Occipital lobe (tissue), 2 donors: ENCODE measurements around the gene CDC42EP5. TPM values are rescaled to one million over a fixed set of nuclear protein-coding genes. Genes with fewer than 3 reads are reported as not detected.
"Not testable (repeated sequence)": the region's sequence is repeated elsewhere in the genome, so short reads cannot be mapped to it uniquely, and the experiment has no call there.

ENCODE experiments used
- DNase-seq: peaks from one replicate; lab custom pipeline; 2025; lab: John Stamatoyannopoulos, UW
- total RNA-seq: library from RNA; depleted of rRNA; stranded (reverse); fragments of >200 nt; gene quantifications from one replicate; pipeline ENCODE4 v1.2.3, GENCODE V29; 2014

Gene CDC42EP5
- total RNA-seq, 1 donor from 2014 or later: 1.2 TPM

DNA sequence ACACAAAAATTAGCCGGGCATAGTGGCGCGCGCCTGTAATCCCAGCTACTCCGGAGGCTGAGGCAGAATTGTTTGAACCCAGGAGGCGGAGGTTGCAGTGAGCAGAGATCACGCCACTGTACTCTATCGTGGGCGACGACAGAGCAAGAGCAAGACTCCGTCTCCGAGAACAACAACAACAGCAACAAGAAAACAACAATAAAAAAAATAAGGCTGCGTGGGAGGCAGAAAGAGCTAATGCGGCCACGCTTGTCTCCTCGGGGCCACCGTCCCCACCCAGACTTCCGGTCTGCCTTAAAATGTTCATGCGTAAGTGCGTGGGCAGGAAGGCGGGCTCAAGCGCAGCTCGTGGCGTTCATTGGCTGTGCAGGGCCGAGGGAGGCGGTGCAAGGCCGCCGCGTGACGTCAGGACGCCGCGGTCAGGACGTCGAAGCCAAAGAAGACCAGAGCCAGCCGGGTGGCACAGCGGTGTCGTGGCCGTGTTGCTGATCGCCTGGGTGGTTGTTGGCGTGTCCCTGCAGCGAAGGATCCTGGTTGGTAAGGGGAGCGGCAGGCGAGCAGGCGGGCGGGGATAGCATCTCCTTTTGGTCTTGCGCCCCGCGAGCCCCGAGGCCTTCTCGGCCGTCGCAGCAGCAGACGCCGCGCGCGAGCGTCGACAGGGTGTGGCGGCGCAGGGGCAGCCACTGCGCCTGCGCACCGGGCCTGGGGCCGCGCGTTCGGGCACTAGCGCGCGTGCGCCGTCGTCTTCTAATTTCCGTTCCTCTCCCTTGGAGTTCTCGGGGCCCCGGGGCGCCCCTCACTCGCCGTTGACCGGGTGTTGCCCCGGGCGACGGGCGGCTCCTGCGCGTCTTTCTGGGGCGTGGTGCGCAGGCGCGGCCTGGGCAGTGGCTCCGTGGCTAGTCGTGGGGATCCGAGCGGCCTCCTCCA lies 24.1 kb downstream of the CDC42EP5 start, which contains the start of gene LENG8:
Gene LENG8 (plus strand): TSS at position 426 of the 927 bp plus-strand sequence. CDS start 2,146 bp downstream, outside the sequence.
- peak; percentile 96 for DNase-seq

DNA sequence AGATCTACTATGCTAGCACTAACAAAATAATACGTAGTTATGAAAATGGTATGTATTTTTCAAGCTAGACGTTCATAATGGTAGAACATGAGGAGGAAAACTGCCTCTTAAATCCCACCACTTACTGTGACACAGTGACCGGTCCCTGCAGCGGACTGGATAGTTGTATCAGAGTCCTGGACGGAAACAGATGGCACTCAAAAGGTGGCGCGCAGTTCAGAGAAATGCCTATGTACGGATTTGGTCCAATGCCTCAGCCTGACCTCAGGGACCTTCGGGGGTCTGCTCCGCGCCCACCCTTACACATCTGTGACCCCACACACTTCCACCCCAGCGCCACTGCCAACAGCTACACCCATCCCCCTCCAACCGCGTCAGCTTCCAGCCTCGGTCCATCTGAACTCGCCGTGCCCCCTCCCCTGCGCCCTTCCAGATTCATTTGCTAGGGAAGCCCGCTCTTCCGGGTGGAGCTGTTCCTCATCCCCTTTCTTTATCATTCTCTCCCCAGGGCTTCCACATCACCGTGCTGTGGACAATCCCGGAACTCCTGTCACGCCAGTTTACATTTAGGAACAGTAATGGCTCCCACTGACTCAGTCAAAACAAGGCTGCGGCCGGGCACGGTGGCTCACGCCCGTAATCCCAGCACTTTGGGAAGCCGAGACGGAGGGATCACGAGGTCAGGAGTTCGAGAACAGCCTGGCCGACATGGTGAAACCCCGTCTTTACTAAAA lies 24.9 kb downstream of the CDC42EP5 start:
- no peak for DNase-seq

DNA sequence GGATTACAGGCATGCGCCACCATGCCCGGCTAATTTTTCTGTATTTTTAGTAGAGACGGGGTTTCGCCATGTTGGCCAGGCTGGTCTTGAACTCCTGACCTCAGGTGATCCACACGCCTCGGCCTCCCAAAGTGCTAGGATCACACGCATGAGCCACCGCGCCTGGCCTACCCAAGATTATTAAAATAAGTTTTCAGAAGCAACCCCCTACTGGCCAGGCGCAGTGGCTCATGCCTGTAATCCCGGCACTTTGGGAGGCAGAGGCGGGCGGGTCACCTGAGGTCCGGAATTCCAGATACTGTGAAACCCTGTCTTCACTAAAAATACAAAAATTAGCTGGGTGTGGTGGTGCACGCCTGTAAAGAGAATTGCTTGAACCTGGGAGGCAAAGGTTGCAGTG lies 26.7 kb downstream of the CDC42EP5 start:
- DNase-seq: not testable (repeated sequence)

DNA sequence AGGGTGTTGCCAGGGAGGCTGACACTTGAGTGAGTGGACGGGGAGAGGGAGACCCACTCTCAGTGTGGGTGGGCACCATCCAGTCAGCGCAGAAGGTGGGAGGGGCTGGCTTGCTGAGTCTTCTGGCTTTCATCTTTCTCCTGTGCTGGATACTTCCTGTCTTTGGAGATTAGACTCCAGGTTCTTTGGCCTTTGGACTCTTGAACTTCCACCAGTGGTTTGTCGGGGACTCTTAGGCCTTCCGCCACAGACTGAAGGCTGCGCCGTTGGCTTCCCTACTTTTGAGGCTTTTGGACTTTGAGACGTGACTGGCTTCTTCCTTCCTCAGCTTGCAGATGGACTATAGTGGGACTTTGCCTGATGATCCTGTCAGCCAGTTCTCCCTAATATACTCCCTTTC lies 28.4 kb downstream of the CDC42EP5 start:
- DNase-seq: no peak

DNA sequence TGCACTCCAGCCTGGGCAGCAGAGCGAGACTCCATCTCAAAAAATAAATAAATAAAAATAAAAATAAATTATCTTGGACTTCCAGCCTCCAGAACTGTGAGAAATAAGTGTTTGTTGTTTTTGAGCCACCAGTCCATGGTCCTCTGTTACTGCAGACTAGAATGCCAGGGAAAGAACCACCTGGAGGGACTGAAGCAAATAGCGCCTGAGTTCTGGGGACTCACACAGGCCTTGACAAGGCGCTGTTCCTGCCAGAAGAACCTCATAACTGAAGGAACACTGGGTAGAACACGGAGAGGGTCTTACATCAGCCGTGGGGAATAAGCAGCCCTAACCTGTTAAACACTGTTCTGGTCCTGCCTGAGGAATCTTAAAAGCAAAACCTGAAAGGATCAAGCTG lies 32.5 kb downstream of the CDC42EP5 start:
- DNase-seq: no peak

DNA sequence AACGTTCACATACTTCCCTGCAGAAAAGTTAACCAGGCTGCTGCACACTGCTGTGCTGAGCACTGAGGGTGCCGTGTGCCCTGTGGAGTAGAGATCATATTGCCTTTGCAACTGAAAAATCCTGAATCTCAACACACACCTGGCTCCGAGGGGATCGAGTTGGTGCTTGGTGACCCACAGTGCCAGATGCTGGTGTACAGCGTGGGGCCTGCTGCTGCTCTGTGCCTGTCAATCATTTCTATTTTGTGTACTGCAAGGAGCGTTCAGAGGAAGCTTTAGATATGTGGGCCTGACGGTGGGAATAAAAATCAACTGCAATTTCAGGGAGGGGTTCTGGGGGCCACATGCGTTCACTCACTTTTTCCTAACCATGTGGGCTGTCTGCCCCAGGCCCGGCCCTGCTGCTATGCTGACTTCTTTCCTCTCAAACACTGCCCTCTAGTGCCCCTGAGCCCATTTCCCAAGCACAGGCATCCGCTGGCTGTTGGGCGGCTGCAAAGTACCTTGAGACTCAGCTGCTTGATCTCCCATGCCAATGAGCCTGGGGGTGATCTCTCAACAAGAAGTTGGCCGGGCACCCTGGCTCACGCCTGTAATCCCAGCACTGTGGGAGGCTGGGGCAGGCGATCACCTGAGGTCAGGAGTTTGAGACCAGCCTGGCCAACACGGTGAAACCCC lies 33.8 kb downstream of the CDC42EP5 start:
- DNase-seq: peak; percentile 50

DNA sequence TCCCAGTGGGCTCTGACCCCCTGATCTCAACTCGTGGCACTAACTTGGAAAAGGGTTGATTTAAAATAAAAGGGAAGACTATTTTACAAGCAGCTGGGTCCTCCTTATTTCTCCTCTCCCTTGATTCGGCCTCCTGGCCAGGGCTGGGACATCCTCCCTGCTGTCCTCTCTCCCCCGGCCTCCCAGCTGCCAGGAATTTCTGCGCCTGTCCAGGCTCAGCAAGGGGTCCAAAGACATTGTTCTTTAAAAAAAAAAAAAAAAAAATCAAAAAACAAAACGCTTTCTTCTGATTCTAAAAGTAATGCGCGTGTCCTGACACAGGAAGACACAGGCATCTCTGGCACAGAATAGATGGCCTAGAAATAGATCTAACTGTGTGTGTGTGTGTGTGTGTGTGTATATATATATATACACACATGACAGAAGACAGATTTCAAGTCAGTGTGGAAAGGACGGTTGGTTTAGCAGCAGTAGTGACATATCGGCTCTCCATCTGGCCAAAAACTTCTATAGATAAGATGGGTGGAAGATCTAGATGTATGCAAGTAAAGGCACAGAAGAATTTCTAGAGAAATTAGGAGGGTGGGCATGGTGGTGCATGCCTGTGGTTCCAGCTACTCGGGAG lies 36.4 kb downstream of the CDC42EP5 start:
- DNase-seq: no peak

DNA sequence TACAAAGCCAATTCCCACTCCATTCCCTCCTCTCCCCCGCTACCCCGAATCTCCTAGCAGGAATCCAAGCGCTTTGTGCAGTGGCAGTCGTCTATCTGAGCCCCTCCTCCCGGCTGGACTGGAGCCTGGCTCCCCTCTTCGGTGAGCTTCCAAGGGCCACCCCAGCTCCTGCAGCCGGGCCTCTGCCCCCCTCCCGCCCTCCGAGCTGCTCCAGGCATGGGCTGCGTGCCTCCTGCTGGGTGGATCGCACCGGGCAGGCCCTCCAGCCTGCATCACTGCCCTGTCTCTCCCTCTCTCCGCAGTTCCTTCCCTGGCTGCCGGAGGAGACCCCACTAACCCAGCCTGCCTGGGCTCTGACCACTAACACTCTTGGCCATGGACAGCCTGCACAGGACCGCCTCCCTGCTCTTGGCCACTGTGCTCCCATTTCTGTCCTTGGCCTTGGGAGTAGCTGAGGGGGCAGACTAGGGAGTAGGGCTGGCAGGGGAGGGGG lies 37.0 kb downstream of the CDC42EP5 start:
- no peak for DNase-seq

DNA sequence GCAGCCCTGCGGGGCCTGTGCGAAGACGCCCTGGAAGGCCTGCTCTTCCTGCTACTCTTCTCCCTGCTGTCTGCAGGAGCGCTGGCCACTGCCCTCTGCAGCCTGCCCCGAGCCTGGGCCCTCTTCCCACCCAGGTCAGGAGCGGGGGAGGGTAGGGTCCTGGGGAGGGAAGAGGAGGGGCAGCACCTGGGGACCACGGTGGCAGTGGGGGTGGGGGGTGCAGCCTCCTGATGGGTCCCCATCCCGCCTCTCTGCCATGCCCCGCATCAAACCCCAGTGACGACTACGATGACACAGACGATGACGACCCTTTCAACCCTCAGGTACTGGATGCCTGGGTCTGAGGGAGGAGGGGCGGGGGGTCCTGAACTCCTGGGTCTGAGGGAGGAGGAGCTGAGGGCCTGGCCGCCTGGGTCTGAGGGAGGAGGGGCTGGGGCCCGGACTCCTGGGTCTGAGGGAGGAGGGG lies 37.5 kb downstream of the CDC42EP5 start:
- DNase-seq: no peak

DNA sequence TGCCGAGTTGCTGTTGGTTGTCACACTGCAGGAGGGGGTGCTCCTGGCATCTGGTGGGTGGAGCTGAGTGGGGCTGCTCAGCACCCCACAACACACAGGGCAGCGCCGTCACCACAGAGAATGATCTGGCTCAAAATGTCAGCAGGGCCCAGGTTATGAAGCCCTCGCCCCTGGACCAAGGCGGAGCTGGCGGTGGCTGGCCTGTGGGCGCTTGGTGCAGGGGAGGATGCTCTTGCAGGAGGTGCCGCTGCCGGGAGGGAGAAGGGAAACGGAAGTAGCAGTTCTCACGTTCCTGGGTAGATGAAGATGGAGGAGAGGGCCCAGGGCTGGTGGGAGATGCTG lies 38.3 kb downstream of the CDC42EP5 start:
- DNase-seq: no peak

DNA sequence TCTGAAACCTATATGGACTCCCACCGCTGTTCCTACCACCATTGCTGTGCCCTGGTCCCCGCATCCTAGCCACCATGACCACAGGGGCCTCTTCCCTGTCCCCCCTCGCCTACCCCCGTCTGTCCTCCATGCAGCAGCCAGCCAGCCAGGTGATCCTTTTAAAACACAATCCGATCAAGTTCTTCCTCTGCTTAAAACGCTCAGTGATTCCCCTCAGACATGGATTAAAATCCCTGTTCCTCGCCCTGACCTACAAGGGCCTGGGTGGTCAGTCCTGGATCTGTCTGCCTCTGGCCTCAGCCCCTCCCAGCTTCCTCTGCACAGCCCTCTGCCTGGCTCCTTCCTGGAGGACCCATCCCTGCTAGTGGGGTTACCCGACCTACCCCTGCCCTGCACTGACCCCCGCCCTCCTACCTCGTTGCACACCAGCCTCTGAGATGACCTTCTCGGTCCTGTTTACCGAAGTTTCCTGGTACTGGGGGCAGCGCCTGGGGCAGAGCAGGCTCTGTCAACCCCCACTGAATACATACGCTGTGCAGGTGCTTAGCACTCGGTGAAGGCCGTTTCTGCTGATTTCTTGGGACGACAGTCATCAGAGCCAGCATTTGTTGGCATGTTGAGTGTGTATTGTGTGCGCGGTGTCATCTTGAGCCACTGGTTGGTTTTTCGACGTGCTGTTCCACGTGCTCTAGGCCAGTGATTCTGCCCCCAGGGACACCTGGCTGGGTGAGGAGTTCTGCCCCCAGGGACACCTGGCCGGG lies 38.8 kb downstream of the CDC42EP5 start:
- DNase-seq: no peak

DNA sequence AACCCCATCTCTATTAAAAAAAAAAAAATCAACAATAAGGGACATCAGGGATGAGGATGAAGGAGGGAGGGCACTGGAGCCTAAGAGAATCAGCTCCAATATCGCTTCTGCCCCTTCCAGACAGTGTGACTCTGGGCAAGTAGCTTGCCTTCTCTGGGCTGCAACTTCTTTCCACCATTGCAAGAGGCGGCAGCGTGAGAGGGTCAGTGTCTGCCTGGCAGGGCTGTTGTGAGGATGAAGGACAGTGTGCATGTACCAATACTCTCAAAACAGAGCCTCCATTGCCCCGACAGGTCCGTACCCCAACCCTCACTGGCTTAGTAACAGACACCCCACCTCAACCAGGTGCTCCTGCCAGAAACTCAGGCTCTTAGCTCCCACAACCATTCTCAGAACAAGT lies 39.4 kb downstream of the CDC42EP5 start:
- DNase-seq: no peak

DNA sequence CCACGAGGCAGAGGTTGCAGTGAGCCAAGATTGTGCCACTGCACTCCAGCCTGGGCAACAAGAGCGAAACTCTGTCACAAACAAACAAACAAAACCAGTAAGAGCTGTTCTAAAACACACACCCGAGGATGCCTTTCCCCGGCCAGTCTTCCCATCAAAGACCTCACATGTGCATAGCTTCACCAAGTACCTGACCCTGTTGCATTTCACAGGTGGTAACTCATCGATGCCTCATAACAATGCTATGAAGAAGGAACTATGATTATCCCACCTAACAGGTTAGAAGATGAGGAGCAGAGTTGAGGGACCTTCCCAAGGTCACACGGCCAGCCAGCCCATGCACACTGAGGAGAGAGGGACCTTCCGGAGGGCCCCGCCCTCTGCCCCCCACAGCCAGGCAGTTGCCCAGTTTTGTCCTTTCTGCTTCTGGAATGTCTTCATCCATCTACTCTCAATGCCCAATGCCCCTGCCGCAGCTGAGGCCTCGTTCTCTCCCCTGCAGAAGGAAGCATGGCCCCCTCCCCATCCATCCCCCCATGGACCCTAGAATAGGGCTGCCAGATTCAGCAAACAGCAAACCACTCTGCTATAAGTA lies 40.9 kb downstream of the CDC42EP5 start:
- no peak for DNase-seq

DNA sequence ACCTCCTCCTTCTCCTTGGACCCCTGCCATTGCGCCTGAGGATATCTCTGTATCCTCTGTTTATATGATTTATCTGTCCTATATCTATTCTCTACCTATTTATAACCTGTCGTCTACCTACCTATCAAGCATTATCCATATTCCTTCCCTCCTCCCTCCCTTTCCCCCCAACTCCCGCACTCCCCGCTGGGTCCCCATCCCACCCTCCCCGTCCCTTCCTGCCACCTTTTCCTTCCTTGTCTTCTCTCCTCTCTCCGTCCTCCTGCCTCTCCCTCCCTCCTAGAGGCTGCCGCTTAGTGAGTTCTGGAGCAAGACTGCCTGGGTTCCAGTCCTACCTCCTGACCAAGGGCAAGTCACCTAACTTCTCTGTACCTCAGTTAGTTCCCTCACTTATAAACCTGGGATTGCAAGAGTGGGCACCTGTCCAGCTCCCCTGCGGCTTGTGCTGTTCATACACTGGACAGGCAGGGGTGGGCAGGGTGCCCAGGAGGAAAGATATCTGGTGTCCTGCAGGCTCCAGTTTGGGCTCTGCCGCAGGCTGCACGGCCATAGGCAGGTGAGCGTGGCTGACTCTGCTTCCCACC lies 41.7 kb downstream of the CDC42EP5 start:
- DNase-seq: no peak

DNA sequence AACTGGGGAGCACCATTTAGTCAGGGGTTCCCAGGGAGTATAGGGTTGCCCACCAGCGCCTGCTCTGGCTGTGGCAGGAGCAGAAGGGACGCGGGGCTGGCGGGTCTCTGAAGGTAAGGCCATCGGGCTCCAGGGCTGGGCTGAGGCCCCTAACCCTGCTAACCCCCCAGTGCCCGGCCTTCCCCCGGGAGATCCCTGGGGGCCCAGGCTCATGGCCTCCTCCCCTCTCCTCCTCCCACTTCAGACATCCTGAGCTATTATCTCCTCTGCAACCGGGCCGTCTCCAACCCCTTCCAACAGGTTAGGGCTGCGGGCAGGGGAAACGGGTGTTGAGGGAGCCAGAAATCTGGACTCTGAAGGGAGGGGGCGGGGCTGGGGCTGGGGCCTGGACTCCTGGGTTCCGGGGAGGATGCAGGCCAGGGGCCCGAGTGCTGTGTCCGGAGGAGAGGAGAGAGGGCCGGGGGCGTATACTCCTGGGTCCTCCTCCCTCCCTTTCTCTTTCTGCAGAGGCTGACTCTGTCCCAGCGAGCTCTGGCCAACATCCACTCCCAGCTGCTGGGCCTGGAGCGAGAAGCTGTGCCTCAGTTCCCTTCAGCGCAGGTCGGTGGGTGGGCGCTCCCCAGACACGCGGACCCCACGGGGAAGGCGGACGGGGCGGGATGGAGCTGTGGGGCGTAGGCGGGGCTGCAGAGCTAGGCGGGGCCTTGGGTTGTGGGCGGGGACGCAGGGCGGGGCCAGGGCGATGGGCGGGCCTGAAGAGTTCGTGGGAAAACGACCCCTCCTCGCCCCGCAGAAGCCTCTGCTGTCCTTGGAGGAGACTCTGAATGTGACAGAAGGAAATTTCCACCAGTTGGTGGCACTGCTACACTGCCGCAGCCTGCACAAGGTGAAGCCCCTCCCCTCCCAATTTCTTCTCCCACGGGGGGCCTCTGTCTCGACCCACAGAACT lies 42.5 kb downstream of the CDC42EP5 start:
- no peak for DNase-seq

DNA sequence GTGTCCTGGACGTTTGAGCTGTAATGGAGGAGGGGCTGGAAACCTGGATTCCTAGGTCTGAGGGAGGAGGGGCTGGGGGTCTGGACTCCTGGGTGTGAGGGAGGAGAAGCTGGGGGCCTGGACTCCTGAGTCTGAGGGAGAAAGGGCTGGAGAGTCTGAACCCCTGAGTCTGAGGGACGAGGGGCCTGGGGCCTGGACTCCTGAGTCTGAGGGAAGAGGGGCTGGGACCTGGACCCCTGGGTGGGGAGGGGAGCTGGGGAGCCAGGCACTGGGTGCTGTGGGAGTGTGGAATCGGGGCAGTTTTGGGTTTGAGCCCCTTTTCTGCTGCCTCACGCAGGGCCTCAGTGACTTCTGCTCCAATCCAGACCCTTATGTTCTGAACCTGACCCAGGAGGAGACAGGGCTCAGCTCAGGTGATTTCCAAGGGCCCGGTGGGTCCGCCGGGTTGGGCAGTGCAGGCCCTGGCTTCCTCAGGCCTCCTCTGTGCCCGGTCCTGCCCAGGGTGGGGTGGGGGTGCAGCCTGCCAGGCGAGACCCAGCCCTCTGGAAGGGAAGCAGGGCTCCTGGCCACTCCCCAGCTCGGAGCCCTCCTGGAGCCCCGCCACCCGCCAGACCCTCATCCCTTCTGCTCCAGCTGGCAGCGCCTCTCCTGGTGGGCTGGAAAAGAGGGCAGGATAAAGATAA lies 43.4 kb downstream of the CDC42EP5 start:
- no peak for DNase-seq

DNA sequence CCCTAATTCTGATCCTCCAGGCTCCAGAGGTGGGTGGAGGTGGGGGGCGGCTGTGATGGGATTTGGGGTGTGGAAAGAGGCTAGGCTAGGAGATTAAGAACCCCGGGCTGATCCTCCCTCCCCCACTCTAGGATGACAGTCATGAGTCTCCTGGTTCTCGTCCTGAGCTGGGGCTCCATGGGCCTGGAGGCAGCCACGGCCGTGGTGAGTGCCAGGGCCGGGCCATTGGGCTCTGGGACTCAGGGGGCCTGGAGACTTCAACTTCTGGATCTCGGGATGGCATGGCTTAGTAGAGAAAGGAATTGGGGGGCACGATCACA lies 44.0 kb downstream of the CDC42EP5 start:
- no peak for DNase-seq
